ENCODE measurements around the gene SLC25A48.

DNA sequence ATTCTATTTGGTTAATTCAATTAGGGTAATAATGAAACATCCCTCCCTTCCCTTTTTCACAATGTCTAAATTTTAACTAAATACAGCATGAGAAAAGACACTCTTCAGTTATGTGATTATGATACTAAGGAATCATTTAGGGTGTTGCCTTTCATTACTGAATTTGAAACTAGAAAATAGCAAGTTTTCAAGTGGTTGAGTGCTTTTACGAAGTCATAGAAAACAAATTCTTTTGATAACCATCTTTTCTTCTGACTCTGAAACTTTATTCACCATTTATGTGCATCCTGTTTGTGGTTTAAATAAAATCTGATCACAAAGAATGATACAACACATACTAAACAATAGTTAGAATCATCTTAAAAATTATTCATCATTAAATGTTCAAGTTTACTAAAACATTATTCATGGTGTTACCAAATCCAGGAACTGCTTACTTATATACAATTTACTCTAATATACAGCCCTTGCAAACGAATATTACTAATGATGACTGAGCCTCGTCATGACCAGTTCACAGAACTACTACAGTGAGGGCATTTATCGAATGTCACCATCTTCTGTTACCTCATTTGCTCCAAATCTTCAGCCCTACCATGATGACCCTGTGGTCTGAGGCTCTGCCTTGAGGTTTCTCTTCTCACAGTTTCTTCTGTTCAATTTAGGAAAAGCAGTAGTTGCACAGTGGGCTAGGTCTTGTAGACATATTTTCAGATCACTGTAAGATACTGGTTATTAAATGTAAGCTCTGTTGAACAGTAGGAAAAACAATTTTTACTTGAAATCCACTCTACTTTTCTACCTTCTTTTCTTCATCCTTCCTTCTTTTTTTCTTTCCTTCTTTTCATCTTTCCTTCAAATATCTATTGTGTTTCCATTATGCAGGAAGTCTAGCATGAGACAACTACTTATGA lies 79.5 kb downstream of the SLC25A48 start:
- TF ChIP-seq, protein P1, sequence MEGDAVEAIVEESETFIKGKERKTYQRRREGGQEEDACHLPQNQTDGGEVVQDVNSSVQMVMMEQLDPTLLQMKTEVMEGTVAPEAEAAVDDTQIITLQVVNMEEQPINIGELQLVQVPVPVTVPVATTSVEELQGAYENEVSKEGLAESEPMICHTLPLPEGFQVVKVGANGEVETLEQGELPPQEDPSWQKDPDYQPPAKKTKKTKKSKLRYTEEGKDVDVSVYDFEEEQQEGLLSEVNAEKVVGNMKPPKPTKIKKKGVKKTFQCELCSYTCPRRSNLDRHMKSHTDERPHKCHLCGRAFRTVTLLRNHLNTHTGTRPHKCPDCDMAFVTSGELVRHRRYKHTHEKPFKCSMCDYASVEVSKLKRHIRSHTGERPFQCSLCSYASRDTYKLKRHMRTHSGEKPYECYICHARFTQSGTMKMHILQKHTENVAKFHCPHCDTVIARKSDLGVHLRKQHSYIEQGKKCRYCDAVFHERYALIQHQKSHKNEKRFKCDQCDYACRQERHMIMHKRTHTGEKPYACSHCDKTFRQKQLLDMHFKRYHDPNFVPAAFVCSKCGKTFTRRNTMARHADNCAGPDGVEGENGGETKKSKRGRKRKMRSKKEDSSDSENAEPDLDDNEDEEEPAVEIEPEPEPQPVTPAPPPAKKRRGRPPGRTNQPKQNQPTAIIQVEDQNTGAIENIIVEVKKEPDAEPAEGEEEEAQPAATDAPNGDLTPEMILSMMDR (IDR thresholded peaks at IDR 0.05; ENCODE audit: low read depth, low read length, poor library complexity, severe bottlenecking) = no peak
- TF ChIP-seq EZH2phosphoT487 (IDR thresholded peaks at IDR 0.05; ENCODE audit: borderline replicate concordance, low read length) = no peak

Data from DOHH2 (cell line).